K562 (cell line): ENCODE data around the gene IFT81. TPM values are rescaled to one million over a fixed set of nuclear protein-coding genes. Genes with fewer than 3 reads are reported as not detected.

Source experiments
- ATAC-seq: fragments of 200-7000 bp; cut with Tn5 transposase; 3 replicates; pipeline ENCODE4 v1.9.1; 2020; ENCODE audit warnings: moderate library complexity
- BruUV-seq: library from RNA; stranded (reverse); fragments of 400-500 nt; replicated peaks from 2 replicates; lab custom pipeline; 2021; lab: Mats Ljungman, UMichigan
- CTCF ChIA-PET: fragments of 300-600 bp; formaldehyde crosslinking; extraction: SDS; loops from one replicate; lab custom pipeline; 2021; ENCODE audit warnings: low intra/inter-chr PET ratio; lab: Yijun Ruan, JAX
- POLR2A ChIA-PET: fragments of 300-600, 350-650 bp; sonication (Branson Sonifier 250); formaldehyde crosslinking; extraction: SDS; loops from one replicate; lab custom pipeline; 2021; ENCODE audit warnings: antibody characterized with exemption, inconsistent platforms; lab: Yijun Ruan, JAX
- DNase-seq, 4 experiments: peaks; one replicate each; pipeline versions ENCODE4 v3.0.0 to v3.0.0-alpha.2; 2011 to 2018; ENCODE audit warnings: low spot score in 3 of 4, mixed read lengths in 3 of 4; ENCODE audit errors: extremely low read depth in 1 of 4
- FAIRE-seq: peaks from 2 replicates; lab custom pipeline; 2011; peaks lifted over from hg19 to GRCh38; lab: Jason Lieb, UNC
- H2AFZ ChIP-seq: 2 replicates; pipeline ENCODE4 v1.6.0; 2011; ENCODE audit warnings: low read depth, low read length, control low read depth, inconsistent platforms
- H3K27ac ChIP-seq: fragments of 200-600 bp; 3 replicates; pipeline ENCODE4 v1.8.0; 2011; ENCODE audit warnings: low read depth, mild to moderate bottlenecking, control low read depth, inconsistent platforms, low read length, moderate library complexity, mixed read lengths; ENCODE audit errors: extremely low read depth
- H3K27me3 ChIP-seq, 2 experiments: fragments of 300-600 bp in 1 of 2; 2 replicates in 1 of 2; 3 replicates in 1 of 2; pipeline versions ENCODE4 v1.6.0 to v1.8.0; 2011; ENCODE audit warnings: inconsistent platforms in 2 of 2, low read length in 2 of 2, mild to moderate bottlenecking in 1 of 2, mixed read lengths in 1 of 2, moderate library complexity in 1 of 2; ENCODE audit not compliant: control insufficient read depth in 2 of 2, insufficient read depth in 2 of 2
- H3K36me3 ChIP-seq: fragments of 300-600 bp; 3 replicates; pipeline ENCODE4 v1.8.0; 2011; ENCODE audit warnings: mild to moderate bottlenecking, low read length, inconsistent platforms; ENCODE audit not compliant: control insufficient read depth, insufficient read depth
- H3K4me1 ChIP-seq, 2 experiments: fragments of 200-600 bp in 1 of 2; replicated peaks in 1 of 2; 2 replicates in 1 of 2; 3 replicates in 1 of 2; pipeline versions ENCODE4 v1.5.1 to v1.8.0; 2011; ENCODE audit warnings: inconsistent platforms in 2 of 2, low read length in 2 of 2, mild to moderate bottlenecking in 1 of 2, mixed read lengths in 1 of 2, moderate library complexity in 1 of 2; ENCODE audit not compliant: control insufficient read depth in 2 of 2, insufficient read depth in 2 of 2
- H3K4me2 ChIP-seq: 2 replicates; pipeline ENCODE4 v1.6.1; 2011; ENCODE audit warnings: low read length, control low read depth, inconsistent platforms, mixed read lengths; ENCODE audit not compliant: insufficient read depth
- H3K4me3 ChIP-seq: fragments of 200-600 bp; sonication (generic), shearing (Covaris generic); 2 replicates; pipeline ENCODE4 v1.5.1; 2016; ENCODE audit warnings: control low read depth, inconsistent platforms
- H3K79me2 ChIP-seq: fragments of 200-600 bp; 3 replicates; pipeline ENCODE4 v1.8.0; 2011; ENCODE audit warnings: low read length, inconsistent platforms; ENCODE audit not compliant: control insufficient read depth, insufficient read depth
- H3K9ac ChIP-seq, 2 experiments: 2 replicates each; pipeline versions ENCODE4 v1.6.0 to v1.6.1; 2011; ENCODE audit warnings: low read depth in 2 of 2, low read length in 2 of 2, control low read depth in 1 of 2, inconsistent platforms in 1 of 2, mild to moderate bottlenecking in 1 of 2, mixed read lengths in 1 of 2; ENCODE audit not compliant: insufficient read depth in 1 of 2
- H3K9me1 ChIP-seq: one replicate; pipeline ENCODE4 v1.6.0; 2011; ENCODE audit warnings: inconsistent platforms, mild to moderate bottlenecking, low read length, moderate library complexity; ENCODE audit not compliant: control insufficient read depth, insufficient read depth
- H3K9me3 ChIP-seq: replicated peaks from 2 replicates; pipeline ENCODE4 v1.5.1; 2011; ENCODE audit warnings: low read depth, low read length, inconsistent platforms; ENCODE audit not compliant: control insufficient read depth, insufficient read depth
- H4K20me1 ChIP-seq: replicated peaks from 2 replicates; pipeline ENCODE4 v1.6.1; 2011; ENCODE audit warnings: low read length, inconsistent platforms, mixed read lengths; ENCODE audit not compliant: control insufficient read depth, insufficient read depth
- DEAF1 ChIP-seq: fragments of 450-650 bp; formaldehyde crosslinking; IDR thresholded peaks from 2 replicates; pipeline ENCODE4 v1.4.0; 2020; ENCODE audit warnings: mild to moderate bottlenecking, moderate library complexity
- FOXK1 ChIP-seq: sonication (generic); formaldehyde crosslinking; IDR thresholded peaks from 2 replicates; pipeline ENCODE4 v1.8.0; 2022; ENCODE audit warnings: missing genetic modification reagents, mild to moderate bottlenecking, borderline replicate concordance
- HDAC8 ChIP-seq: fragments of 450-650 bp; IDR thresholded peaks from 2 replicates; pipeline ENCODE4 v1.6.1; 2016; ENCODE audit warnings: mild to moderate bottlenecking, missing genetic modification characterization, moderate library complexity, missing compliant biosample characterization
- HMG20B ChIP-seq: fragments of 250-450 bp; sonication (Bioruptor Pico); IDR thresholded peaks from 2 replicates; pipeline ENCODE4 v1.5.0; 2021; ENCODE audit warnings: mild to moderate bottlenecking
- HNRNPK ChIP-seq: fragments of 200-400 bp; formaldehyde crosslinking; IDR thresholded peaks from one replicate; pipeline ENCODE4 v1.6.1; 2018; ENCODE audit warnings: mild to moderate bottlenecking, low read depth, low read length; ENCODE audit not compliant: poor library complexity, severe bottlenecking
- MEF2A ChIP-seq: IDR thresholded peaks from 2 replicates; pipeline ENCODE4 v1.6.1; 2011; ENCODE audit warnings: low read depth, mild to moderate bottlenecking, low read length, moderate library complexity; ENCODE audit not compliant: control insufficient read depth
- PHF8 ChIP-seq: fragments of 200-600 bp; sonication (generic); IDR thresholded peaks from 2 replicates; pipeline ENCODE4 v1.6.1; 2012; ENCODE audit warnings: mixed run types, mild to moderate bottlenecking, inconsistent platforms, low read length, moderate library complexity, borderline replicate concordance
- RHOXF2B ChIP-seq: fragments of 250-450 bp; sonication (Bioruptor Pico); conservative IDR thresholded peaks from 2 replicates; pipeline ENCODE4 v1.5.1; 2021
- SREBF2 ChIP-seq: sonication (generic); formaldehyde crosslinking; IDR thresholded peaks from 2 replicates; pipeline ENCODE4 v1.4.0; 2020; ENCODE audit warnings: mild to moderate bottlenecking, missing genetic modification reagents
- WHSC1 ChIP-seq: IDR thresholded peaks from one replicate; pipeline ENCODE4 v1.6.1; 2012; ENCODE audit warnings: low read length, control low read depth, inconsistent platforms
- ZNF507 ChIP-seq: conservative IDR thresholded peaks from 2 replicates; pipeline ENCODE4 v1.6.1; 2017; ENCODE audit warnings: missing genetic modification characterization, missing compliant biosample characterization
- ZNF551 ChIP-seq: fragments of 250-450 bp; sonication (Bioruptor Pico); IDR thresholded peaks from 2 replicates; pipeline ENCODE4 v1.5.0; 2021; ENCODE audit warnings: mild to moderate bottlenecking, moderate library complexity
- WGBS: fragments of 100-300 bp; shearing (Covaris generic); methylation state at CpG from one replicate; pipeline ENCODE4 v1.1.6; 2016; ENCODE audit warnings: low coverage, mixed read lengths; ENCODE audit not compliant: insufficient coverage; ENCODE audit errors: missing lambda C conversion rate; 5-methylcytosine and 5-hydroxymethylcytosine counted together
- in situ Hi-C: fragments of 300-500 bp; cut with MboI; formaldehyde crosslinking; loops from 4 replicates; pipeline ENCODE4 v1.15.0; 2018; ENCODE audit warnings: inconsistent platforms, mixed read lengths
- intact Hi-C: fragments of 100-400 bp; cut with micrococcal nuclease; formaldehyde crosslinking; loops from 2 replicates; pipeline ENCODE4 v1.14.2; 2022
- polyA plus RNA-seq, 8 experiments: library from polyadenylated mRNA; depleted of rRNA in 4 of 8; stranded (reverse) in 5 of 8; unstranded in 3 of 8; fragments of >200 nt; fragmentation: Nextera tagmentation in 2 of 8; fragmentation: Illumina TruSeq in 1 of 8; extraction: Ambion mirVana in 2 of 8; extraction: Trizol in 1 of 8; gene quantifications; 2 replicates each; pipeline versions ENCODE4 v1.2.1 to v1.2.3, GENCODE V29; 2011 to 2014; ENCODE audit warnings: inconsistent platforms in 1 of 8, missing spikeins in 1 of 8
- total RNA-seq, 7 experiments: library from RNA; depleted of rRNA in 6 of 7; stranded (reverse); fragments of >200 nt in 6 of 7; fragmentation: Illumina TruSeq in 2 of 7; extraction: Trizol in 2 of 7; gene quantifications; 2 replicates each; pipeline versions ENCODE4 v1.2.1 to v1.2.3, GENCODE V29; 2011 to 2021; ENCODE audit warnings: low replicate concordance in 1 of 7
- TF ChIP-seq, protein P1 (sequence below): fragments of 250-450 bp; sonication (Bioruptor Pico); IDR thresholded peaks from 2 replicates; pipeline ENCODE4 v1.8.0; 2022; ENCODE audit warnings: inconsistent platforms, mild to moderate bottlenecking, moderate library complexity, borderline replicate concordance
- TF ChIP-seq, protein P2 (sequence below): IDR thresholded peaks from 2 replicates; pipeline ENCODE4 v1.6.1; 2016; ENCODE audit warnings: missing genetic modification characterization, missing compliant biosample characterization

Gene IFT81
- total and polyA plus RNA-seq, 9 of the 15 experiments (the other 6 are each of a cell fraction or from before 2014, with no cell fraction given), result 2.8 to 11.9 (median 7.9) TPM

DNA sequence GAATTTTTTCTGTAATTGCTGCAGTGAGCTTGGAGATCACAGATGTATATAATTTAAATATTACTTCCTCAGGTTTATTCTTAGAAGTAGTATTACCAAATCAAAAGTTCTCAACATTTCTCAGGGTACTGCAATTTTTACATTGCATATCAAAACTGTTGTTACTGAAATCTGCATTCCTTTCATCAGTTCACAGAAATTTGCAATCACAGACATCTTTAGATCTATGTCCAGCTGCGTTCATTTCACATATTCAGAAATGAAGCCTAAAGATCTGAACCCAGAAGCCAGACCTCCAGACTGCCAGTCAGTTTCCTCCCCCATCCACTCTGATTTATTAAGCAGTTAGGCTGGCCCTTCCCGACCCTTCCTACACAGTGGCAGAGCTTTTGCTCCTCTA, 18.2 kb upstream of the IFT81 start (continued):
- TF ChIP-seq ZNF507 (tag) (no peak), ZNF551 (no peak), HMG20B (CRISPR knock-in tag) (no peak), HNRNPK (no peak), WHSC1 (no peak), FOXK1 (CRISPR knock-in tag) (no peak), SREBF2 (CRISPR knock-in tag) (no peak), DEAF1 (CRISPR knock-in tag) (no peak)

- Histone ChIP-seq H3K9me3 (no peaks in the 10 kb centered on the region), H3K4me2 (peak overlapping the region; percentile 32), H3K79me2 (no peaks in the 10 kb centered on the region), H3K27me3 (no peaks in the 10 kb centered on the region), H3K9me1 (no peaks in the 10 kb centered on the region), H3K9ac (peak overlapping the region in 1 of 2 experiments; percentile 75; a peak in 1 of 4 replicates), H3K36me3 (no peaks in the 10 kb centered on the region), H3K4me3 (no peak overlapping the region), H2AFZ (peak overlapping the region; percentile 33; the same call in 1 of the 2 replicates), H3K27ac (no peak overlapping the region), H4K20me1 (no peaks in the 10 kb centered on the region), H3K4me1 (peaks cover 10 to 20% of the 10 kb centered on the region in 2 experiments; a peak in 2 of 5 replicates)
- 41% methylated on average over 14 of the region's 14 CpGs for WGBS
- POLR2A ChIA-PET, result interaction anchor here (0.6 kb wide), 1 partner anchor 291 kb away, joined by 3 read pairs; no protein-coding TSS in a partner anchor
- FAIRE-seq (no peak), DNase-seq (peak in 1 of 4 experiments; percentile 41), ATAC-seq (peak; percentile 41)
- in situ Hi-C loops, result loop anchor here (10.0 kb wide), 1 partner anchor 317 kb away; no protein-coding TSS in a partner anchor
- CTCF ChIA-PET, result no interaction called here
- intact Hi-C loops, result loop anchor here (10.0 kb wide), 1 partner anchor 247 kb away; no protein-coding TSS in a partner anchor
- BruUV-seq, result no TSS peak
- TF ChIP-seq MEF2A, result no peak
- TF ChIP-seq WHSC1, result no peak
- TF ChIP-seq PHF8, result no peak
- TF ChIP-seq, protein P1, sequence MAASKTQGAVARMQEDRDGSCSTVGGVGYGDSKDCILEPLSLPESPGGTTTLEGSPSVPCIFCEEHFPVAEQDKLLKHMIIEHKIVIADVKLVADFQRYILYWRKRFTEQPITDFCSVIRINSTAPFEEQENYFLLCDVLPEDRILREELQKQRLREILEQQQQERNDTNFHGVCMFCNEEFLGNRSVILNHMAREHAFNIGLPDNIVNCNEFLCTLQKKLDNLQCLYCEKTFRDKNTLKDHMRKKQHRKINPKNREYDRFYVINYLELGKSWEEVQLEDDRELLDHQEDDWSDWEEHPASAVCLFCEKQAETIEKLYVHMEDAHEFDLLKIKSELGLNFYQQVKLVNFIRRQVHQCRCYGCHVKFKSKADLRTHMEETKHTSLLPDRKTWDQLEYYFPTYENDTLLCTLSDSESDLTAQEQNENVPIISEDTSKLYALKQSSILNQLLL (CRISPR knock-in tag), result no peak
- no peak for TF ChIP-seq HDAC8 (tag)
- no peak for TF ChIP-seq RHOXF2B (CRISPR knock-in tag)
- TF ChIP-seq, protein P2, sequence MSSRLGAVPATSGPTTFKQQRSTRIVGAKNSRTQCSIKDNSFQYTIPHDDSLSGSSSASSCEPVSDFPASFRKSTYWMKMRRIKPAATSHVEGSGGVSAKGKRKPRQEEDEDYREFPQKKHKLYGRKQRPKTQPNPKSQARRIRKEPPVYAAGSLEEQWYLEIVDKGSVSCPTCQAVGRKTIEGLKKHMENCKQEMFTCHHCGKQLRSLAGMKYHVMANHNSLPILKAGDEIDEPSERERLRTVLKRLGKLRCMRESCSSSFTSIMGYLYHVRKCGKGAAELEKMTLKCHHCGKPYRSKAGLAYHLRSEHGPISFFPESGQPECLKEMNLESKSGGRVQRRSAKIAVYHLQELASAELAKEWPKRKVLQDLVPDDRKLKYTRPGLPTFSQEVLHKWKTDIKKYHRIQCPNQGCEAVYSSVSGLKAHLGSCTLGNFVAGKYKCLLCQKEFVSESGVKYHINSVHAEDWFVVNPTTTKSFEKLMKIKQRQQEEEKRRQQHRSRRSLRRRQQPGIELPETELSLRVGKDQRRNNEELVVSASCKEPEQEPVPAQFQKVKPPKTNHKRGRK (tag), result no peak
Measured at GRCh38 chr12:110107369-110108281, 16.5 kb upstream of the IFT81 start.
